HFF-Myc (cell line): ENCODE data around the gene LTBP1.

Source experiments
- DNase-seq: peaks from one replicate; pipeline ENCODE4 v3.0.0-alpha.2; 2011; ENCODE audit warnings: low read depth; ENCODE audit errors: extremely low read depth
- H3K4me3 ChIP-seq: replicated peaks from 2 replicates; pipeline ENCODE4 v1.5.1; 2011; ENCODE audit warnings: low read depth, mild to moderate bottlenecking, control low read depth, low read length
- TF ChIP-seq, protein P1 (sequence below): IDR thresholded peaks from 2 replicates; pipeline ENCODE4 v1.5.1; 2012; ENCODE audit warnings: mild to moderate bottlenecking, low read depth, low read length, control low read depth; ENCODE audit errors: missing control alignments

Gene LTBP1

DNA sequence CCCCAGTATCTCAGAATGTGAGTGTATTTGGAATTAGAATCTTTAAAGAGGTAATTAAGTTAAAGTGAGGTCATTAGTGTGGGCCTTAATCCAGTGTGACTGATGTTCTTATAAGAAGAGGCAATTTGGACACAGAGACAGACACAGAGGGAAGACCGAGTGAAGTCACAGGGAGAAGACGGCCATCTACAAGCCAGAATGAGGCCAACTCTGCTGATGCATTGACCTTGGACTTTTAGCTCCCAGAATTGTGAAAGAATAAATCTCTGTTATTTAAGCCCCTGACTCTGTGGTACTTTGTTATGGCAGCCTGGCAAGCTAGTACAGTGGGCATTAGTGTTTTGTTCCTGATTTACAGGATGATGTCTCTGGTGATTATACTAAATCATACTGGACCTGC, 64.6 kb downstream of the LTBP1 start:
- H3K4me3 ChIP-seq: no peak overlapping the region
- TF ChIP-seq, protein P1, sequence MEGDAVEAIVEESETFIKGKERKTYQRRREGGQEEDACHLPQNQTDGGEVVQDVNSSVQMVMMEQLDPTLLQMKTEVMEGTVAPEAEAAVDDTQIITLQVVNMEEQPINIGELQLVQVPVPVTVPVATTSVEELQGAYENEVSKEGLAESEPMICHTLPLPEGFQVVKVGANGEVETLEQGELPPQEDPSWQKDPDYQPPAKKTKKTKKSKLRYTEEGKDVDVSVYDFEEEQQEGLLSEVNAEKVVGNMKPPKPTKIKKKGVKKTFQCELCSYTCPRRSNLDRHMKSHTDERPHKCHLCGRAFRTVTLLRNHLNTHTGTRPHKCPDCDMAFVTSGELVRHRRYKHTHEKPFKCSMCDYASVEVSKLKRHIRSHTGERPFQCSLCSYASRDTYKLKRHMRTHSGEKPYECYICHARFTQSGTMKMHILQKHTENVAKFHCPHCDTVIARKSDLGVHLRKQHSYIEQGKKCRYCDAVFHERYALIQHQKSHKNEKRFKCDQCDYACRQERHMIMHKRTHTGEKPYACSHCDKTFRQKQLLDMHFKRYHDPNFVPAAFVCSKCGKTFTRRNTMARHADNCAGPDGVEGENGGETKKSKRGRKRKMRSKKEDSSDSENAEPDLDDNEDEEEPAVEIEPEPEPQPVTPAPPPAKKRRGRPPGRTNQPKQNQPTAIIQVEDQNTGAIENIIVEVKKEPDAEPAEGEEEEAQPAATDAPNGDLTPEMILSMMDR: no peak
- DNase-seq: no peak

DNA sequence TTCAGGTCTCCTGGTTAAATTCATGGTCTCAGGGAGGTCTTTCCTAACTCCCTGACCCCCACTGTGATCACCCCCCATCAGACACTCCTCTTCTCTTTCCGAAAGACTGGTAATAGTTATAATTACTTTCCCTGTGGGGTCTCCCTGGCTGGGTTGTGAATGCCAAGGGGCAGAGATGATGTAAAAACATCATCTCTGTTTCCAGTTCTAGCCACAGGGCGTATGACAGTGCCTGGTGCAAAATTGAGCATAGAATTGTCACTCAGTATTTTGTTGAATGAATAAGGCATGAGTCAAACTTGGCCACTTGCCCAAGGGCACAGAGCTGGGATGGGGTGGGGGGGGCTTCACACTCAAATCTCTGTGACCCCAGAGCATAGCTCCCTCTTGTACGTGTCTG, 65.2 kb downstream of the LTBP1 start:
- H3K4me3 ChIP-seq: no peak overlapping the region
- TF ChIP-seq, protein P1: no peak
- no peak for DNase-seq

DNA sequence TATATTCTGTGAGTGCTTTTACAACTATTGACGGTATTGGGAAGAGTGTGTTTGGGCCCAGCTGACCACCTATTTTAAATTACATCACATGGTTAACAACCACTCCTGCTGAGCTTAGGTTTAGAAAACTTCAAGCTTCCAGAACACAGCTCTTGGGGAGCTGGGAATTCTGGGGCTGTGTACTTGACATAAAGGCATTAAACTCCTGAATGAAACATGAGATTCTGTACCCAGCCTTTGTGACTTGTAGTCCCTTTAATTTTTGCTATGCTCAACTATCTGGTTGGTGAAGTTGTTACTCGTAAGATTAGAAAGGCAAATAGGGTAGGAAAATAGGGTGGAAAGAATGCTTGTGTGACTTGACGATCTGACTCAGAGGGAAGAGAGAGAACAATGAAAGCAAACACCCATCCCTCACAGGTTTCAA, 66.9 kb downstream of the LTBP1 start:
- TF ChIP-seq, protein P1: no peak
- no peak overlapping the region for H3K4me3 ChIP-seq
- no peak for DNase-seq

DNA sequence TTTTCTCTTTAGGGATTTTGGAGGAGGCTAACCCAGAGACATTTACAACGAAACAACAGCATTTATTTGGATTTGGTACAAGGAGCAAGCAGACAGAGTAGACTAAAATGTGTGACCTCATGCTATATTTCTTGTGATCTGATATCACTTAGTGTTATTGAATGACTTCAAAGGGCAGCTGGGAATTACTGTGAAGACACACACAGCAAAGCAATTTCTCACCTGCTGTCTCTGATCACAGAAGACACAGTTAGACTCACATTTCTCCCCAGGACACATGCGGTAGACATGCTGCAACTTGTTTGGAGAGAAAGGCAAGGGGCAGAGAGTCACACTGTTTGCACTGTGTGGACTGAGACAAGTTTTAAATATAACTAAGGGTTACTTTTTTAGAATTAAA, 67.5 kb downstream of the LTBP1 start:
- no peak overlapping the region for H3K4me3 ChIP-seq
- no peak for DNase-seq
- TF ChIP-seq, protein P1: no peak

DNA sequence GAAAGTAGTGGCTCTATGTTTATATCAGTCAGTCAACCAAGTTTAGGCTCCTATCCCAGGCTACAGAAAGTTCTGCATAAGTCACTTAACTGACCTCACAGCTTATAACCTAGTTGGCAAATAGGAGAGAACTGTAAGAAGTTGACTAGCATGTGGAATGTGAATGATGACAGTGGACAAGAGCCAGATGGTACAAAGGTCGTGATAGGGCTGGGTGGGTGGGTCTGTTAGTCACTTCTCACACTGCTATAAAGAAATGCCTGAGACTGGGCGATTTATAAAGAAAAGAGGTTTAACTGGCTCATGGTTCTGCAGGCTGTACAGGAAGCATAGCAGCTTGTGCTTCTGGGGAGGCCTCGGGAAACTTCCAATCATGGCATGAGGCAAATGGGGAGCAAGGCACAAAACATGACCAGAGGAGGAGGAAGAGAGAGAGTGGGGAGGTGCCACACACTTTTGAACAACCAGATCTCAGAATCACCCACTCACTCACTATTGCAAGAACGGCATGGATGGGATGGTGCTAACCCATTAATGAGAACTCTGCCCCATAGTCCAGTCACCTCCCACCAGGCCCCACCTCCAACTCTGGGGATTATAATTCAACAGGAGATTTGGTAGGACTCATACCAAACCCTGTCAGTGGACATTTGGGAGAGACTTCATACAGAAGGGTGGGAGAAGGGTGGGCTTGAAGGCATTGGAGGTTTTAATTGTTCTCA, 68.8 kb downstream of the LTBP1 start:
- no peak for DNase-seq
- TF ChIP-seq, protein P1: no peak

DNA sequence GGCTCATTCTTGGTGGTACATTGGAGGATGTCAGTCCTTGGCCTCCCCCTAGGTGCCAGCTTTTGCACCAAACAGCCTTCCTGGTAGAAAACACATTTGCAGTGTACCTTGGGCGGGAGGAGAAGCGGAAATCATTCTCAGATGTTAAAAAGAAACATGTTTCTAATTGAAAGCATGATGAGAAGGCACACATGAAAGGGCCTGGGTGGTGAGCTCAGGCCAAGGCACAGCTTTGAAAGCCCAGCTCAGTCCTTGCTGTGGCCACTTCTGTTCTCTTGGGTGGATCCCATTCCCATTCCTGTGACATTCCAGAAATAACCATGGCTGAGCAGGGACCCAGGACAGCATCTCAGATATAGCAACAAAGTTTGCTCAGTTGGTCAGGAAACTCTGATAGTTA, 71.5 kb downstream of the LTBP1 start:
- DNase-seq: peak; percentile 67
- TF ChIP-seq, protein P1: peak; percentile 17
- no peak overlapping the region for H3K4me3 ChIP-seq

More for the DNA sequence above, 68.8 kb downstream of the LTBP1 start:
- no peak overlapping the region for H3K4me3 ChIP-seq

DNA sequence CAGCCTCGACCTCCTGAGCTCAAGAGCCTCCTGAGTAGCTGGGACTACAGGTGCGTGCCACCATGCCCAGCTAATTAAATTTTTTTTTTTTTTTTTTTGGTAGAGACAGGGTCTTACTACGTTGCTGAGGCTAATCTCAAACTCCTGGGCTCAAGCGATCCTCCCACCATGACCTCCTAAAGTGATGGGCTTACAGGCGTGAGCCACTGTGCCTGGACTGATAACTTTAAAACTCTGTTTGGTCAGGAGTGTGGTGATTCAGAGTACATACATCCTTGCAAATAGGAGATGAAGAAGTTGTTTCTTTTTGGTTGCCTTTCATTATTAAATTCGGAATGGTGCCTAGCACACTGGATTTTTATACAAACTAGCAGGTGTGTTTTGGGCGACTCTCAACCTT, 73.0 kb downstream of the LTBP1 start:
- H3K4me3 ChIP-seq: no peak overlapping the region
- TF ChIP-seq, protein P1: no peak
- DNase-seq: no peak
